Urothelium cell line (cell line): ENCODE data around the gene VDAC2.
A peak's percentile ranks its signal among the peaks of the same experiment; 100 is the strongest.
"Not testable (repeated sequence)": the region's sequence is repeated elsewhere in the genome, so short reads cannot be mapped to it uniquely, and the experiment has no call there.

Source experiments
- DNase-seq: peaks from one replicate; pipeline ENCODE4 v3.0.0; 2011; ENCODE audit warnings: low spot score, mixed read lengths
- FAIRE-seq: peaks from 2 replicates; lab custom pipeline; 2011; peaks lifted over from hg19 to GRCh38; lab: Jason Lieb, UNC

Gene VDAC2, protein sequence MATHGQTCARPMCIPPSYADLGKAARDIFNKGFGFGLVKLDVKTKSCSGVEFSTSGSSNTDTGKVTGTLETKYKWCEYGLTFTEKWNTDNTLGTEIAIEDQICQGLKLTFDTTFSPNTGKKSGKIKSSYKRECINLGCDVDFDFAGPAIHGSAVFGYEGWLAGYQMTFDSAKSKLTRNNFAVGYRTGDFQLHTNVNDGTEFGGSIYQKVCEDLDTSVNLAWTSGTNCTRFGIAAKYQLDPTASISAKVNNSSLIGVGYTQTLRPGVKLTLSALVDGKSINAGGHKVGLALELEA

DNA sequence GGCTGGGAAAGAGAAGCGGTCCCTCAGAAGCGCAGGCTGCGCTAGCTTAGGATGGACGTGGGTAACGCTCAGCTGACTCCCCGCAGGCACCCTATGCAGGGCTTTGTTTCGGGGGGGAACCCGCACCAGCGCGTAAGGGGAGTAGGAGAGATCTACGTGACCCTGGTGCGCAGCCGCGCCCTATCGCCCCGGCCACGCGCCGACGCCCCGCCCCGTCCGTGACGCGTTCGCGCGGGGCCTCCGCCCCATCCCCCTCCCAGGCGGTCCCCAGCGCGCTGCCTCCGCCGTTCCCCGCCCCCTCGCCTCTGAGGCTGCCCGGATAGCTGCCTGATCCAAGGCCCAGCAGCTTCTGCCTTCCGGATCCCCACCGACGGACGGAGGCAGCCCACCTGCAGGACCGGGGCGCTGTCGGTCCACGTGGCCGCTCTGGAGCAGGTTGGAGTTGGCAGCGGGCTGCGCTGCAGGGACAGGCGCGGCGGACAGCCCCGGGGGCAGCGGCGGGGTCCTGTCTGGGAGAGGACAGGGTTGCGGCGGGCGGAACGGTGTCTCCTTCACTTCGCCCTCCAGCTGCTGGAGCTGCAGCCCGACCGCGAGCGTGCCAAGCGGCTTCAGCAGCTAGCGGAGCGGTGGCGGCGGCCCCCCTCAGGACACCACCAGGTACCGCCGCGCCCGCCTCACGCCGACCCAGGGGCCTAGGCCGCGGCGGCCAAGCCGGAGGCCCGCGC is at the start of gene VDAC2:
Gene VDAC2, plus strand, starts transcription at position 515 of the 725 bp plus-strand sequence. CDS start 363 bp downstream, outside the sequence.
- FAIRE-seq: peak; percentile 79
- DNase-seq: peak; percentile 97

DNA sequence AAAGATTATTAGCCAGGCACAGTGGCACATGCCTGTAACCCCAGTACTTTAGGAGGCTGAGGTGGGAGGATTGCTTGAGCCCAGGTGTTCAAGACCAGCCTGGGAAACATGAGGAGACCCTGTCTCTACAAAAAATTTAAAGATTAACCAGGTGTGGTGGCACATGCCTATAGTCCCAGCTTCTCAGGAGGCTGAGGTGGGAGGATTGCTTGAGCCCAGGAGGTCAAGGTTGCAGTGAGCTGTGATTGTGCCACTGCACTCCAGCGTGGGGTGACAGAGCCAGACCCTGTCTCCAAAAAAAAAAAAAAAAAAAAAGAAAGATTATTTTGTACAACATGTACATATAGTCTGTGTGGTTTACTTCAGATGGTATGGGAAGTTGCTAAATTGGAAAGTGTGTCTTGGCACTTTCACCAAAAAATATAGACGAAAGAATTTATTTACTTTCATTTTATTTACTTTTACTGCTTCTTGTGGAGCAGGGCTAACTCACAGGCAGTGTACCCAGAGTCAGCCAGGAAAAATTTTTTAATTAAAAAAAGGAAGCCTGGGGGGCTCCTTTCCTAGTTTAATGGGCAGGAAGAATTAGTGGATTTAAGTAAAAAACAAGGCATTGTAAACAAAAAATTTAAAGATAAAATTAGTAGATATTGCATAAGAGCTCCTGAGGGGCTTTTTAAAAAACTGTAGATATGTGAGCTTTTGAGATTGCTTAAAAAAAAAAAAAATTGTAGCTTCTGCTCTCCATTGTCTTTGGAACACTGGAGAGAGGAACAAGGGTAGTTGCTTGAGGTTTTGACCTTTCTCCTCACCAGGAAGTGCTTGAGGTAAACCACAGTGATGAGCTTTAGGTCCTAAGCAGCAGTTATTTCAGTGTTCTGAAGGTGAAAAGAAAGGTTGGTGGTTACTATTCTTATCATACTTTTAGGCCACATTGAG is 44.6 kb upstream of the VDAC2 start:
- no peak for FAIRE-seq
- no peak for DNase-seq

DNA sequence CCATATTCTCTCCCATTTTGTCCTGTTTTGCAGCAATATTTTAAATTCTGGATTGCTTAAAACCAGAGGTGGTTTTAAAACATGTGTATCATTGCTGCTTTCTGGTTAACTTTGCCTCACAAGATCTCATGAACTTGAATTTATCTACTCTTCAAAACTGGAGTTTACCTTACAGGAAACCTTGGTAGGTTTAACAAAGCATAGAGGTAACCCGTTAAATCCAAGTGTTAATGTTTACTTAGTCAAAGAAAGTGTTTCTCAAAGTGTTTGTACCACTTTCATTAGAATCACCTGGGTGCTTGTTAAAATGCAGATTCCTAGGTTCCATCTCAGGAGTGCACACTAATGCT is 44.0 kb upstream of the VDAC2 start:
- DNase-seq: no peak
- FAIRE-seq: no peak

DNA sequence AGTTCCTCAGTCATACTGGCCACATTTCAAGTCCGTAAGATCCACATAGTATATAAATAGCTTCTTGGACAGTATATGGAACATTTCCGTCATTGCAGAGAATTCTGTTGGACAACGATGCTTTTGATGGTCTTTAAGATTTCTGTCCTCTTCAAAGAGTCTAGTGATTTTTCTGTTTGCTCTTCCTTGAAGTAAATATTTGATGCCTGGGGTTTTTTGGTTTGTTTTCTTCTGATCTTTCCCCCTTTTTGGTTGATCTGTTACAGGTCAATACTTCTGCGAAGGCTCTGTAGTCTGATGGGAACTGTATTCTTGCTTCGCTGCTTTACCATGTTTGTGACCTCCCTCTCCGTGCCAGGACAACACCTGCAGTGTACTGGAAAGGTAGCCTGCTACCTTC is 42.3 kb upstream of the VDAC2 start:
- no peak for FAIRE-seq
- no peak for DNase-seq

DNA sequence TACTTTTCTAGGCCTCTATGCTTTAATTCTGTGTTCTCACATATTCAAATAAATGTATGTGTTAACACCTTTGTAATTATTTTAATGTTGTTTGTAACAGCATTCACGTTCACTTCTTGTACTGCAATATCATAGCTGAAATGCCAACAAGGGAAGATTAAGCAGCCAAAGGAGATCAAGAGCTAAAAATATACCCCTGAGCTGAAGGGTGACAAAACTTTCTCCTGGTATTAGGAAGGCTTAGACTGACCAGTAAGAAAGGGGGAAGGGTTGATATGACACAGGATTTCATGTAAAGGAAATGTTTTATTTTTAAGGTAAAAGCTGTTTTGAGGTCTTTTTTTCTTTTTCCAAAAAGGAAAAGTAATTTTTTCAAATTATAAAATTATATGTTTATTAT is 40.4 kb upstream of the VDAC2 start:
- no peak for FAIRE-seq
- DNase-seq: no peak

DNA sequence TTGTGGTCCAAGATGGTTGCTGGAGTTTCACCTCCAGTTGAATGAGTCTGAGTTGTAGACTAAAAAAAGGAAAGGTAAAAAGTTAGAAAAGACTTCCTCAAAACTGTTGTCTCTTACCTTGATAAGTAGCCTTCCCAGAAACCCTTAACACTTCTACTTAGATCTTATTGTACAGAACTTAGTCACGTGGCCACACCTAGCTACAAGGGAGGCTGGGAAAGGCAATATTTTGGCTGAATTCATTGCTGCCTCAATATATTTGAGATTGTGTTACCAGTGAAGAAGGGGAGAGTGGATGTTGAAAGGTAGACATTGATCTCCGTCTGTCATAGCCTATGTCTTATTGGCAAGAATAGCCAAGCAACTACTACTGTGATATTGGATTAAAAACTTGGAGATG is 35.5 kb upstream of the VDAC2 start:
- DNase-seq (no peak), FAIRE-seq (no peak)

DNA sequence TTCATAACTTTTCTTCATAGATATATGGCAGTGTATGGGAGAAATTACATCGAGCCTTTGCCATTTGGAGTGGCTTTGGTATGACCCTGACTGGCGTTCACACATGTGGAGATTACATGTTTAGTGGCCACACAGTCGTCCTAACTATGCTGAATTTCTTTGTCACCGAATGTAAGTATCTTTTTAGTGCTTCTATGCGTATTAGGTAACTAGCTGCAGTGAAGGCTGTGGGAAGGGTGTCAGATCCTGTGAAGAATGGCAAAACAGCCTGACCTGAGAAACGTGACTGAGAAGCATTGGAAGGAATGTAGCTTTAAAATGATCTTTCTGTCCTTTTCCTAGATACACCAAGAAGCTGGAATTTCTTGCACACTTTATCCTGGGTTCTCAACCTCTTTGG is 34.5 kb upstream of the VDAC2 start:
- no peak for FAIRE-seq

DNA sequence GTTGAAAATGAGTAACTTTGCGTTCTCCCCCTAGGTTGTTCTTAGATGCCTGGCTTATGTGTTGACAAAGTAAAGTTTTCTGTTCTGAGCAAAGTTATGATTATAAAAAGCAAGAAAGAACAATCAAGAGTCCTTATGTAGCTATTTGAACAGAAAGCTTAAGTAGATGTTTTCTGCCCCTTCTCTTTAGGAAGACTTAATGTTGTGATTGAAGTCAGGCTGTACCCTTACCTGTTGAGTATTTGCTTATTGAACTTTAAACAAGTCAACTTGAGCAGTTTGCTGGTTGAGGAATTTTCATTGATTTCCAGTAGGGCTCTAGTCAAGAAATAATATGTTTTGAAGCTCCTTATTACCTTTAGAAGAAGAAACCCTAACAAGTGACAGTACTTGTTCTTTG is 33.9 kb upstream of the VDAC2 start:
- FAIRE-seq (no peak), DNase-seq (no peak)

More for the DNA sequence above, 34.5 kb upstream of the VDAC2 start:
- no peak for DNase-seq

DNA sequence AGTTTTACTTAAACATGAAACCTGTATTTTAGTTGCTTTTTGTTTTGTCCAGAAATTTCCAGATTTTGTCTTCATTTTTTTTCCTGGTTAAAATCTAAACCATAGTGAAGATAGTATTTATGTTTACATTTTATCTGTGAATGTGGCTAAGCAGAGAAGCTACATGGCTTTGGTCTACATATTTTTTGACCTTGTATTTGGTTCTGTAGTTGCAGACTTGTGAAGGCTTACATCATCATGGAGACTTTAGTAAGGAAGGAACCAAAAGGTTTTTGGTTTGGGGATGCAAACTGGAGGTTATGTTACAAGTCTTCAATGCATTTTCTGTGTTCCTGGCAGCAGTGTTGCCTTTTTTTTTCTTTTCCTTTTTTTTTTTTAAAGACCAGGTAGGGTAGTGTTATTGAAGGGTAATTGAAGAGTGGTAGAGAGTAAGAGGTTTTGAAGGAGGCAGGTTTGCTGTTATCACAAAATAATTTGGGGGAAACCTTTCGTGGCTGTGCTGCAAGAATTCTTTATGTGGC is 30.9 kb upstream of the VDAC2 start:
- FAIRE-seq (no peak), DNase-seq (no peak)

DNA sequence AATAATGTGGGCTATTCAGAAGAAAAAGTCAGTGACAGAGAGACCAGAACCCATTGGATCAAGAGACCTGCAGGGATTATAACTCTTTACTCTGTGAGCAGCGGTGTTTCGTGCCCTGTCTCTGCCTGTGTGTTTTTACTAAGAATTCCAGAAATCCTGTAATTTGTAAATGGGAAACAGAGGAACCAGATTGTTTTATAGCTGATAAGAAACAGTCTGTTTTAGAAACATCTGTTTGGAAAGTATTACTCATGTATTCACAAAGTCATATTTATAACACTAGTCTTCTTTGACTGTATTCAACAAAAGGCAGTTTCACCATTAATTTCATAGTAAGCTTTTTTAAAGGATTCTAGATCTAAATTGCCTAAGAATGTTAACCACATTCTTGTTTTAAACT is 30.0 kb upstream of the VDAC2 start:
- FAIRE-seq (no peak), DNase-seq (no peak)

DNA sequence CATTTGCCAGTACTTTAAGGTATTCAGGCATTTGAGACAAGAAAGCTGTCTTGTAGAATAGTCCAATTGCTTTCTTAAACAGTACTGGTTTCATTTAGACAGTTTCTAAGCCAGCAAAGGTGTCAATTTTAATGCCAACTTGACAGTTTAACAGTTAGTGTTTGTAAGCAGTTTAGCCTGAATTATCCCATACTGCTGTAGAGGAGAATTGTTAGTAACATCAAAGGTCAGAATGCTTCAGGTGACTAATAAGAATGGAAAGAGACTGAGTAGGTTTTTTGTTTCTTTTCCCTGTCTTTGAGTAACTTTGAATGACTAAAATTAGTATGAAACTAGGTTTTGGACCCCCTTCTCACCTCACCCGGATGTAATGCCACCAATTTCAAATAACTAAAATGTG is 29.5 kb upstream of the VDAC2 start:
- DNase-seq (no peak), FAIRE-seq (no peak)

DNA sequence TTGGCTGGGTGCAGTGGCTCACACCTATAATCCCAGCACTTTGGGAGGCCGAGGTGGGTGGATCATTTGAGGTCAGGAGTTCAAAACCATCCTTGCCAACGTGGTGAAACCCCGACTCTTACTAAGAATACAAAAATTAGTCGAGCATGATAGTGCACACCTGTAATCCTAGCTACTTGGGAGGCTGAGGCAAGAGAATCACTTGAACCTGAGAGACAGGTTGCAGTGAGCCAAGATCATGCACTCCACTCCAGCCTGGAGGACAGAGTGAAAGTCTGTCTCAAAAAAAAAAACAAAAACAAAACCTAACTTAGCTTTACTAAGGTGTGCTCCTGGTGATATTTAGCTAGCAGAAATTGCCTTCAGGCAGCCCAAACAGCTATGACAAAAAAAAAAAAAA is 24.3 kb upstream of the VDAC2 start:
- DNase-seq (no peak), FAIRE-seq (no peak)

DNA sequence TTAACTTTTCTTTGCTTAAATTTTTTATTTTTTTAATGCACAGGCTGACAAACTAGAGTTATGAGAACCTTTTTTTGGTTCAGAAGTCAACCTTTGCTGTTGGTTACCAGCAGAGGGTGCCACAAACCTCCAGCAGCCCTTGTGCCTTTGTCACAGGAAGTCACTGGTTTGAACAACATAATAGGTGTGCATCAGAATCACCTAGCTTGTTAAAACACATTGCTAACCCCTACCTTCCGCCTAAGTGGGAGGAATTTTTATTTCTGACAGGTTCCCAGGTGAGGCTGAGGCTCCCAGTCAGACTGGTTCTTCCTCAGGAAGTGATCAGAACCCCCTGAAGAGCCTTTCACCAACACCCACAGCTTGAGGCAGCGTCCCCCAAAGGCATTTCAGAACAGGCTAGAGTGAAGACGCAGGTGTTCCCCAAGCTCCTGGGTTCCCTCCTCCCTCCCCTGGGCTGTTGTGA is 22.6 kb upstream of the VDAC2 start:
- DNase-seq (peak; percentile 39), FAIRE-seq (no peak)

DNA sequence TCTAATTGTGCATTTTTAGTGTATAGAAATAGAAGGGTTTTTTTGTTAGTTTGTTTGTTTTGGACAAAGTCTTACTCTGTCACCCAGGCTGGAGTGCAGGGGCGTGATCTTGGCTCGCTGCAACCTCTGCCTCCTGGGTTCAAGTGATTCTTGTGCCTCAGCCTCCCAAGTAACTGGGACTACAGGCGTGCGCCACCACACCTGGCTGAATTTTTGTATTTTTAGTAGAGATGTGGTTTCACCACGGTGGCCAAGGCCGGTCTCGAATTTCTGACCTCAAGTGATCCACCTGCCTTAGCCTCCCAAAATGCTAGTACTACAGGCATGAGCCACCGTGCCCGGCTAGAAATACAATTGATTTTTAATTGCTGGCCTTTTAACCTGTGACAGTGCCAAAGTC is 22.1 kb upstream of the VDAC2 start:
- not testable (repeated sequence) for DNase-seq, FAIRE-seq

DNA sequence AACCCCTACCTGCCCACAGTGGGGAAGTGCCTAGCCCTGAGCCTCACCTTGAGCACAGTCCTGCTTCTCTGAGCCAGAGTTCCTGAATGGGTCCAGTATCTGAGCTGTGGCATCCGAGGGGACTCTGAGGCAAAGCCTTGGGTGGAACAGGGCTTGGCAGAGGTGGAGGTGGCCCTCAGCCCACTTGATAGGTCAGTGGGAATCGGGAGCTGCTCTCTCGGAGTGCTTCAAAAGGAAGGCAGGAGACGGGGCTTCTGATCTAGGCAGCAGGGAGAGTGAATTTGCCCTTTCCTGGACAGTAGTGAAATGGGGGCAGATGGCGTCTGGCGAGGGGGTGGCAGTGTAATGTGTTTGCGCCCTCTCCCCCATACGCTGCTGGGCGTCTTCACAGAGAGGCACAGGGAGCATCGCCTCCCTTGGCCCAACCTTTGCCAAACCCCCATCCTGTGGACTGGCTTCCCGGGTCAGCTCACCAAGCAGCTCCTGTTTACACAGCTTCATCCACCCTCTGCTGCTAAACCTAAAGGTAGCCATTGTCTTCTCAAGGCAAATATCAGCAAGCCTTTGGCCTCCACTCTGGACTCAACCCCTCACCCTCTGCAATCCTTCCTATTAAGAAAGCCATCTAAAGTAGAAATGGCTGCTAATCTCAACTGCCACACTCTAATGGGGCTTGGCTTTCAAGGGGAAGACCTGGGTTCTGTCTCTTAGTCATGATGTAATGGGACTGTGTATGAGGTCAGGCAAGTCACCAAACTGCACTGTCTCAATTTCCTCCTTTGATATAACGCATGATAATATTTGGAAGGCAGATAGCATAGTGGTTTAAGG is 21.1 kb upstream of the VDAC2 start:
- DNase-seq (no peak), FAIRE-seq (no peak)

DNA sequence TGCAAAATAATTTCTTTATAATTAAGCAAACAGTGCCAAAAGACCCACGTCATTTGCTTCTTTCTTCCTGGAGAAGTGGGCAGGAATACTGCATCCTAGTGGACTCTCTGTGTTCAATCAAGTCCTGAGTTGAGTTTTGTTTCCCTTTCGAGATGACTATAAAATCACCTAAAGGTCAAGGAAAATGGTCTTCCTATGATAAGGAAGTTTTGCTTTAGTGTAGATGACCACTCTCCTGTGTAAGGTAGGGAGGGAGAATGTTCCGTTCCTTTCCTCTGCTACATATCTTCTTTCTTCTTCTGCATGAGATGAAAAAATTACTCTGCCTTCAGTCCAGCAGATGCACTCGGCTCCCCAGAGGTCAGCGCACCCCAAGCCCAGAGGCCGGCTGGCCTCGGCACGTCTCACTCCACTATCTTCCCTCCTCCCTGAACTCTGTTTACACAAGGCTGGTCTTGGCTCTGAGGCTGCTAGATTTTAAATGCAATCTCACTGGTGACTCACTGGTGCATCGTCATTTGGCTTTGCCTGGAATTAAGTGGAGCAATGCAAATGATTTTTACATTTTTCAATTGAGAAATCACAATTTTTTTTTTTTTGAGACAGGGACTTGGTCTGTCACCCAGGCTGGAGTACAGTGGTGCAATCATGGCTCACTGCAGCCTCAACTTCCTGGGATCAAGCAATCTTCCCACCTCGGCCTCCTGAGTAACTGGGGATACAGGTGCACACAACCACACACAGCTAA is 18.6 kb upstream of the VDAC2 start:
- FAIRE-seq: no peak

DNA sequence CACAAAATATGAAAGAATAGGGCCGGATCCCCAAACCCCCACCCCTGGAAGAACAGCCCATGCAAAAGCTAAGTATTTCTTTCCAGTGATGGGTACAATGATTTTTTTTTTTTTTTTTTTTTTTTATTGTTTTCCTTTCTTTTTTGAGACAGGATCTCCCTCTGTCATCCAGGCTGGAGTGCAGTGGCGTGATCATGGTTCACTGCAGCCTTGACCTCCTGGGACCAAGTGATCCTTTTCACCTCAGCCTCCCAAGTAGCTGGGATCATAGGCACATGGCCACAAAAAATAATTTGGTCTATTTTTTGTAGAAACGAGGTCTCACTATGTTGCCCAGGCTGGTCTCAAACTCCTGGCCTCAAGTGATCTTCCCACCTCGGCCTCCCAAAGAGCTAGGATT is 16.0 kb upstream of the VDAC2 start:
- FAIRE-seq: not testable (repeated sequence)

More for the DNA sequence above, 18.6 kb upstream of the VDAC2 start:
- peak; percentile 23 for DNase-seq

DNA sequence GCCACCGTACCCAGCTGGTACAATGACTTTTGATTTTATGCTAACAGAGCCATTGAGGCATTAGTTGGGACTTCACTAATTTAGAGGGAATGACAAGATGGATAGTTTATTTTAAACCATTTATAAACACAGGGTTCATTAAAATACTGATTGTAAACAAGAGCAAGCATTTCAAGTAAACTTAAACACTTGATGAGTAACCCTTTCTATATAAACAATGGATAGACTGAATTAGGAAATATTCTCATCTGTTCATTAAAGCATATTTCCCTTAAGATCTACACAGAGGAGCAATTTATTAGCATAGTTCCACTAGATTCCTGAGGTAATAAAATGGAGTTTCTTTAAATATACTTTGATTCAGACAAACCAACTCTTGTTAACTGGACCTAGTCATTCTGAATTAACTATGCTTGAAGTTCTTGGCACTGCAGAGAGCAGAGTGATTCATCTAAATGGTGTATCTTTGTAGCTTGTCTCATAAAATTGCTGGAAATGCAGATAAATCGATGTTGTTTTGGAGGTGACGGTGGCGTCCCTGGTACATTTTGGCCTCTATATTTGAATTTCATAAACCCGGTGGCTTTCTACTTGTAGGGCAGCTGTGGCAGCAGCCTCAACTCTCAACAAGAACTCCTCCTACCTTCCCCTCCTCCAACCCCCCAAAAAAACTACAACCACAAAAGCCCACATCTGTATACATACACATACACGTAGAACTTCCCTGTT is 15.4 kb upstream of the VDAC2 start:
- FAIRE-seq: no peak
- DNase-seq: no peak

More for the DNA sequence above, 16.0 kb upstream of the VDAC2 start:
- DNase-seq: not testable (repeated sequence)

DNA sequence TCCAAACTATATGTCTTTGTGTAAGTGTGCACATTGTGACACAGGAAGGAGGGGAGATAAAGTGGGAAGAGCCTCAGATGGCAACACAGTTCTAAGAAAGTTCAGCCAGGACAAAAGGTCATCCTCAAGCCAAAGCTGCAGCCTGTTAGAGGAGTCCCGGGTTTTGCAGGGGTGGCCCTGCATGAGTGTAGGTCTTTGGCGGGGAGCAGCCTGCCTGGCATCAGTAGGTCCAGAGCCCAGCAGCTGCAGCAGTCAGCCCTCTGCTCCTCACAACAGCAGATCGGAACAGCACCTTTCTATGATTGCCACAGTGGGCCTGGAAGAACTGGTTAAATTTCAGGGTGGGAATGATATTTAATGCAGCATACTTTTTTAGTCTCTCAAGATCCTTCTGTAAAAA is 13.5 kb upstream of the VDAC2 start:
- FAIRE-seq: no peak

More for the DNA sequence above, 13.5 kb upstream of the VDAC2 start:
- DNase-seq: no peak
